SU-DHL-6 (cell line): Measurements from ENCODE around the gene IDH2.
"Not testable (repeated sequence)": the region's sequence is repeated elsewhere in the genome, so short reads cannot be mapped to it uniquely, and the experiment has no call there.

ENCODE experiments used
- H2AFZ ChIP-seq: fragments of 200-600 bp; sonication (generic); 2 replicates; pipeline ENCODE4 v1.6.1; 2014; ENCODE audit warnings: low read depth, mild to moderate bottlenecking, moderate library complexity, mixed read lengths, antibody characterized with exemption, low read length; ENCODE audit not compliant: severe bottlenecking
- H3F3A ChIP-seq: fragments of 200-600 bp; shearing (Covaris generic); 2 replicates; pipeline ENCODE4 v1.6.0; 2016; ENCODE audit warnings: antibody characterized with exemption, mild to moderate bottlenecking; ENCODE audit not compliant: insufficient read depth
- H3K27ac ChIP-seq: fragments of 200-600 bp; sonication (generic); 2 replicates; pipeline ENCODE4 v1.5.1; 2016; ENCODE audit warnings: low read depth, mild to moderate bottlenecking, low read length, moderate library complexity, mixed read lengths
- H3K27me3 ChIP-seq: fragments of 200-600 bp; sonication (generic), shearing (Covaris generic); 2 replicates; pipeline ENCODE4 v1.6.0; 2014; ENCODE audit warnings: mild to moderate bottlenecking, low read length
- H3K36me3 ChIP-seq: fragments of 200-600 bp; sonication (generic); 2 replicates; pipeline ENCODE4 v1.6.1; 2014; ENCODE audit warnings: mild to moderate bottlenecking, low read length, mixed read lengths
- H3K4me2 ChIP-seq: fragments of 300-600, 200-600 bp; shearing (Covaris generic), sonication (generic); 2 replicates; pipeline ENCODE4 v1.6.0; 2014; ENCODE audit warnings: low read length, low read depth, mild to moderate bottlenecking; ENCODE audit not compliant: poor library complexity, severe bottlenecking
- H3K4me3 ChIP-seq: fragments of 200-600 bp; sonication (generic); 2 replicates; pipeline ENCODE4 v1.5.1; 2014; ENCODE audit warnings: antibody characterized with exemption, low read length, mild to moderate bottlenecking, mixed read lengths; ENCODE audit not compliant: insufficient read depth, poor library complexity, severe bottlenecking
- H3K79me2 ChIP-seq: fragments of 200-600 bp; sonication (generic); 2 replicates; pipeline ENCODE4 v1.6.1; 2014; ENCODE audit warnings: mild to moderate bottlenecking, low read length, moderate library complexity; ENCODE audit not compliant: insufficient read depth
- H3K9ac ChIP-seq: fragments of 200-600 bp; sonication (generic); 2 replicates; pipeline ENCODE4 v1.7.0; 2014; ENCODE audit warnings: mild to moderate bottlenecking, low read length
- H3K9me2 ChIP-seq: fragments of 200-600 bp; sonication (generic); replicated peaks from 2 replicates; pipeline ENCODE4 v1.6.1; 2014; ENCODE audit warnings: low read length; ENCODE audit not compliant: insufficient read depth
- H3K9me3 ChIP-seq: fragments of 200-600 bp; sonication (generic); 2 replicates; pipeline ENCODE4 v1.6.1; 2014; ENCODE audit warnings: low read length, mixed read lengths; ENCODE audit not compliant: insufficient read depth
- H4K20me1 ChIP-seq: fragments of 200-600 bp; sonication (generic); 2 replicates; pipeline ENCODE4 v1.6.1; 2014; ENCODE audit warnings: low read depth, mild to moderate bottlenecking, antibody characterized with exemption, low read length, moderate library complexity, mixed read lengths
- CTCF ChIP-seq: fragments of 200-600 bp; sonication (generic); IDR thresholded peaks from one replicate; pipeline ENCODE4 v1.5.1; 2017; ENCODE audit warnings: antibody characterized with exemption, mild to moderate bottlenecking, low read length, moderate library complexity; ENCODE audit not compliant: insufficient read depth, poor library complexity, severe bottlenecking
- EZH2phosphoT487 ChIP-seq: fragments of 200-600 bp; sonication (generic), shearing (Covaris generic); conservative IDR thresholded peaks from 2 replicates; pipeline ENCODE4 v1.6.1; 2018; ENCODE audit warnings: mild to moderate bottlenecking, antibody characterized with exemption, low read length, moderate library complexity, mixed read lengths

Gene IDH2

GRCh38 chr15:90072978-90073640 is 29.2 kb downstream of the IDH2 start:
- no peaks in the 10 kb centered on the region for H3F3A ChIP-seq
- TF ChIP-seq CTCF, result no peak
- TF ChIP-seq EZH2phosphoT487, result no peak
- H3K36me3 ChIP-seq, result no peaks in the 10 kb centered on the region
- H3K4me2 ChIP-seq, result no peak overlapping the region
- H3K9me3 ChIP-seq, result no peaks in the 10 kb centered on the region
- no peak overlapping the region for H3K9ac ChIP-seq
- H3K79me2 ChIP-seq, result no peaks in the 10 kb centered on the region
- H3K27me3 ChIP-seq, result no peaks in the 10 kb centered on the region
- H2AFZ ChIP-seq, result no peak overlapping the region
- no peaks in the 10 kb centered on the region for H4K20me1 ChIP-seq
- H3K9me2 ChIP-seq, result no peaks in the 10 kb centered on the region
- no peak overlapping the region for H3K4me3 ChIP-seq
- H3K27ac ChIP-seq, result no peak overlapping the region

- H3K4me3 ChIP-seq, result no peak overlapping the region
- no peak overlapping the region for H3K27ac ChIP-seq
- no peak overlapping the region for H3K9ac ChIP-seq
- no peaks in the 10 kb centered on the region for H3K79me2 ChIP-seq
- H3K36me3 ChIP-seq, result no peaks in the 10 kb centered on the region
- H3K9me3 ChIP-seq, result no peaks in the 10 kb centered on the region
- no peaks in the 10 kb centered on the region for H4K20me1 ChIP-seq
- H3K27me3 ChIP-seq, result no peaks in the 10 kb centered on the region
- no peak overlapping the region for H3K4me2 ChIP-seq
- H2AFZ ChIP-seq, result no peak overlapping the region
- TF ChIP-seq CTCF (peak; percentile 77), EZH2phosphoT487 (no peak)
- H3F3A ChIP-seq, result no peaks in the 10 kb centered on the region
- H3K9me2 ChIP-seq, result no peaks in the 10 kb centered on the region
Measured at GRCh38 chr15:90071220-90071807, 31.0 kb downstream of the IDH2 start.

GRCh38 chr15:90070623-90071022 is 31.6 kb downstream of the IDH2 start:
- not testable (repeated sequence) for H3K4me2 ChIP-seq, H3F3A ChIP-seq, H3K4me3 ChIP-seq, H3K27ac ChIP-seq, H4K20me1 ChIP-seq, H2AFZ ChIP-seq, H3K79me2 ChIP-seq, H3K9me2 ChIP-seq, H3K36me3 ChIP-seq, H3K27me3 ChIP-seq, H3K9ac ChIP-seq, H3K9me3 ChIP-seq

GRCh38 chr15:90067953-90068606 is 34.2 kb downstream of the IDH2 start:
- no peaks in the 10 kb centered on the region for H3F3A ChIP-seq
- H3K9me3 ChIP-seq, result no peaks in the 10 kb centered on the region
- H3K4me3 ChIP-seq, result no peak overlapping the region
- H3K27ac ChIP-seq, result no peak overlapping the region
- H3K4me2 ChIP-seq, result no peak overlapping the region
- no peak overlapping the region for H3K9ac ChIP-seq
- H3K27me3 ChIP-seq, result no peaks in the 10 kb centered on the region
- no peaks in the 10 kb centered on the region for H3K36me3 ChIP-seq
- no peaks in the 10 kb centered on the region for H4K20me1 ChIP-seq
- H2AFZ ChIP-seq, result no peak overlapping the region
- H3K9me2 ChIP-seq, result no peaks in the 10 kb centered on the region
- no peaks in the 10 kb centered on the region for H3K79me2 ChIP-seq
- TF ChIP-seq CTCF (no peak), EZH2phosphoT487 (no peak)
